ENCODE data around the gene KRT36.

The KRT36 gene

DNA sequence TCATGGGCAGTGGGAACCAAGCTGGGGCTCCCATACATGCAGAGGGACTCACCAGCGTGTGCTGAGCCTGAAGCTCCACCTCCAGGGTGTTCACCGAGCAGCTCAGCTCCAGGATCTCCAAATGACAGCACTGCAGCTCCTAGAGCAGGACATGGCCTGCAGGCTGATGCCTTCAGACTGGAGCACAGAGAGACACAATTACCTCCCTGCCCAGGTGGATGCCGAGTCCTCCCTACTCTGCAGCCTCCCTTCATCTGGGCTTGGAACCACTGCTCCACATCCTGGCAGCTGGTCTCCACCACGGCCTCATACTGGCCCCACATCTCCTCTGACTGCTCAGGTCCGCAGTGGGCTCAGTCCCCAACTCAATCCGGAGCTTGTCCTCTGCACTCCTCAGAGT is 40.7 kb downstream of the KRT36 start:
- no peak overlapping the region for H3K4me3 ChIP-seq (ENCODE audit: low read depth, low read length)
- DNase-seq (ENCODE audit: low read depth): no peak

DNA sequence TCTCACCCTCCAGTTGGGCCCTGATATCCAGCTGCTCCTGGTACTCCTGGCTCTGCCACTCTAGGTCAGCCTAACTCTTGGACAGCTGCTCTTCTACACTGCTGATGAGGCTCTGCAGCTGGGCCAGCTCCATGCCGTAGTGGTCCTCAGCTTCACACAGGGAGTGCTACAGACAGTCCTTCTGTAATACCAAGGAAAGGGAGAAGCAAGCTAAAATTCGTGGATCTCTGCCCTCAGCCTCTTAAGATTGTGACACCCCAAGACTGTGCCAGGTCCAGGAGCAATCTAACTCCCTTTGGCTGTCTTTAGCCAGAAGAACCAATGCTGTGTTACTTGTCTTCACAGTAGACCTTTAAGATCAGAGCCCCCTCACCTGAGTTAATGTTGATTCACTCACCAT is 41.2 kb downstream of the KRT36 start:
- H3K4me3 ChIP-seq (ENCODE audit: low read depth, low read length): no peak overlapping the region
- DNase-seq (ENCODE audit: low read depth): no peak

DNA sequence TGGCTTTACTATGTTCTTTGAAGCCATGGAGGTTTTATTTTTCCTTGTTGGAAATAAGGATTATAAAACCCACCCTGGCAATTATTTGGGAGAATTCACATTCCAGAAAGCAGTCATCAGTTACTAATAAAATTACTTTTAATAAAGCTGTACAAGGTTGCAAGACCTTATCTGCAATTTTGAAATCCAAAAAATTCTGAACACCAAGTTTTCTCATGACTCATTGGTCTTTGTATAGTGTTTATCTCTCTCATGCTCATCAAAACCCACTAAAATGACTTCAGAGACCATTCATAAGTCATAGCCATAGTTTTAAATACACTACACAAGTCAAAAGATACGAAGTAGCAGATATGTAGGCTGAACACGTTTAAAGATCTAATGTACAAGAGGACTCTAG is 42.9 kb downstream of the KRT36 start:
- H3K4me3 ChIP-seq (ENCODE audit: low read depth, low read length): no peak overlapping the region
- DNase-seq (ENCODE audit: low read depth): no peak

DNA sequence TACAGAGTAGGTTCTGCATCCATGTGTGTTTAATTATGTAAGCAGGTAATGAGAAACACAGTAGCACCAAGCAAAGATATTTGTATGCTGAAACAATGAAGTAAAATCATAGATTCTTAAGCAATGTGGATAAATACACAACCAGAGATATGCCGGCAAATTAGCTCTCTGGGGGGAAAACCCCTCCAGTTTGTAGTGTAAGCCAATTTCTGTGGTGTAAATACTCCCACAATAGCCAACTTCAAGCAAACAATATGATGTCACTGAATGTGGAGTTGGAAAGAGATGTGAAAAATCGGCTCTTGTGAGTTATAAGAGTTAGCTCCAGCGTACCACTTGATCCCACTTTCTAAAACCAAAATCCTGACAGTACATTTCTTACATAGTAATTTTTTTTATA is 45.1 kb downstream of the KRT36 start:
- DNase-seq (ENCODE audit: low read depth): no peak
- H3K4me3 ChIP-seq (ENCODE audit: low read depth, low read length): no peak overlapping the region

DNA sequence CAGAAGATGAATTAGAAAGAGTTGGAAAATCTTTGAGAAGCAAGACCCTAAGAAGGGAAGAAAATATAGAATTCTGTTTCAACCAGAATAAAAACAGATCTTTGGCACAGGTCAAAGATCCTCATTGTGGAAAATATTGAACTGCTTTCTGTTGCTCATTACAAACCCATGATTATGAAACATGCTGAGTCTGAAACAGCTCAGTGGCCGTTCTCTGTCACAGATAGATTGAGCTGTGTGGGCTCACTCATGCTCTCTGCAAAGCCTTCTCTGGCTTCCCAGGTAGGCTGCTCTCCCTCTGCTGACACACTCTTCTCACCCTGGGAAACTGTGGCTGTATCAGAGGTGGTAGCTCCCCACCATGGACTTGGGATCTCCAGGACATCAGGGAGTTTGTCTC is 45.5 kb downstream of the KRT36 start:
- no peak for DNase-seq (ENCODE audit: low read depth)

DNA sequence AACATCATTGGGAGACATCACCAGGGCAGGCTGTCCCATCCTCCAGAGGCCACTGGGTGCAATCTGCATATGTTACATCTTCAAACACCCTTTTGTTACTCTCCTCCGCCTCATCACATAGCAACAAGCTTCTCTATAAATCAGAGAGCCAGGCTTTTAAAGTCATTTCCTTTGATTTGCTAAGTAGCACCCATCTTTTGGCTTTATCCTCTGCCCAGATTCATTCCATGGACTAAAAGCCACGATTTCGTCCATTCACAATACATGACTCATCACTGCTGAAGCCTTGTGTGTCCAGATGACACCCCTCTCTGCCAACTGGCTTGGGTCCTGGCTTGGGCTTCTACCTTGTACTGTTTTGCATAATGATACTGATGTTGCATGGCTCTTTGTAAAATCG is 47.0 kb downstream of the KRT36 start:
- H3K4me3 ChIP-seq (ENCODE audit: low read depth, low read length): no peak overlapping the region
- DNase-seq (ENCODE audit: low read depth): no peak

More for the DNA sequence above, 45.5 kb downstream of the KRT36 start:
- H3K4me3 ChIP-seq (ENCODE audit: low read depth, low read length): no peak overlapping the region

DNA sequence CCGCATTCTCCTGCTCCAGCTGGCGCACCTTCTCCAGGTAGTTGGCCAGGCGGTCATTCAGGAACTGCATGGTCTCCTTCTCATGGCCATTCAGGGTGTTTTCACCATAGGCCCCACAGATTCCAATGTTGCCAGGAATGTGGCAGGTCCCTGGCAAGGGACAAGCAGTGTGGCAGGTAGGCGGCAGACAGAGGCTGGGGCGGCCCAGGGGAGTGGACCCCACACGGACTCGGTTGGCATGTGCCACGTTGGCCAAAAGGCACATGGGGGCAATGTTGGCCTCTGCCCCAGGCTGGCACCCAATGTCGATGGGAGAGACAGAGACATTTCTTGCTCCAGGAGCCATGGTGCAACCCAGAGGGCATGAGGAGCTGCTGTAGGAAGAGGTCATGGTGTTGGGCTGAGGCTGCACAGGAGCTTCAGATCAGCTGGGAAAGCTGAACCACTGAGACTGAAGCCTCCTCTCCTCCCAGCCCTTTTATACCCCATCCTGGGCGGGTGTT is 49.1 kb downstream of the KRT36 start, which contains the start of gene KRT38:
Gene KRT38, minus strand, starts transcription at position 453 of the 503 bp plus-strand sequence. Its CDS starts 62 bp downstream, at position 391.
- H3K4me3 ChIP-seq (ENCODE audit: low read depth, low read length): no peak within 1 kb of the TSS
- no peak for DNase-seq (ENCODE audit: low read depth)

DNA sequence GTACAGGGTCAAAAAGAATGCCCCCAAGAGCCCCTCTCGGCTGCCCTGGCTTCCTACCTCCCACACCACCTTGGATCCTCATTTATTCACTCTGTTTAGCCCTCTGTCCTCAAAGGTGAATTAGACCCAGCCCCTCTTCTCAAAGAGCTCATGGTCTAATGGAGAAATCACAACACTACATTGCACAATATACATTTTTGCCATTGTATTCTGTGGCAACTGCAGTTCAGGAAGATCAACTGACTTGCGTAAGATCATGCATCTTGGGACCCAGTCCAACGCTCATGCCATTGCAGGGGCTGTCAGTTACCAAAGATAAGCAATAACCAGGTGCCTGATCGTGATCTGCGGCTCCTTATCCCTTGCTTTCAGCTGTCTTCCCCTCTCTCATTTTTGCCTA is 50.3 kb downstream of the KRT36 start:
- no peak overlapping the region for H3K4me3 ChIP-seq (ENCODE audit: low read depth, low read length)

DNA sequence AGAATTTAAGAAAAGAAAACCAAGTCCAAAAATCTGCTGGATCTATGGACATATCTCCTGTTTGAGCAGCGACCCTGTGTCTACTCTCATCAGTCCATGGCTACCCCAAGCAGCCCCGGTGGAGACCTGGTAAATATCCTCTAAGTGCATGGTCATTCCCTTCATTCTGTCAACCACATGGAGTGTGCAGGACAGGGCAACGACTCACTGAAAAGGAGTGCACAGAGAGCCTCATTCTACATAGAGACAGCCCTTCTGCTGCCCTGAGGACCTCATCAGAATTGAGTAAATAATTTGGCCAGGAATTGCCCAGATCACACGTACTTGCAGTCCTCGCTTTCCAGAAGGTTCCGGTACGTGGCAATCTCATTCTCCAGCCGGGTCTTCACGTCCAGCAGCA is 51.9 kb downstream of the KRT36 start:
- DNase-seq (ENCODE audit: low read depth): no peak
- H3K4me3 ChIP-seq (ENCODE audit: low read depth, low read length): no peak overlapping the region

More for the DNA sequence above, 50.3 kb downstream of the KRT36 start:
- DNase-seq (ENCODE audit: low read depth): no peak

DNA sequence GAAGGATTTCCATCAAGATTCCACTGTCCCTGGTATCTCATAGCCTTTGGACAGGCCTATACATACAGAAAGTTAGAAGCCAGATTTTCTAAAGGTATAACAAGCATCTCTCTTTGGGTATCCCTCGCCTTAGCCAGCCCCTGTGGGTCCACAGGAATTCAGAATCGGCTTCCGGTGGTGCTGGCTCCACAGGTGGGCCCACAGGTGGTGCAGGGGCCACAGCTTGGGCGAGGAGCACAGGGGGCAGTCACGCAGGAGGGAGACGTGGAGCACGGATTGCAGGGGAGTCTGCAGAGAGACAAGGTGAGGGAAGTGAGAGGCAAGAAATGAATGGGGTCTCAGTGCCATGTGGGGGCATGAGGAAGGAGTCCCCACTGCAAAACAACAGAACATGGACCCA is 52.5 kb downstream of the KRT36 start:
- DNase-seq (ENCODE audit: low read depth): no peak
- no peak overlapping the region for H3K4me3 ChIP-seq (ENCODE audit: low read depth, low read length)

Measured in skeletal muscle cell (primary cell).